Lung (tissue), 12 donors: Measurements from ENCODE around the gene SLC12A5. TPM values are rescaled to one million over a fixed set of nuclear protein-coding genes. Genes with fewer than 3 reads are reported as not detected.

Source experiments
- ATAC-seq: fragments of 200-7000 bp; cut with Tn5 transposase; one replicate; pipeline ENCODE4 v1.9.1; 2020; ENCODE audit warnings: moderate number of reproducible peaks; ENCODE audit not compliant: insufficient read depth, low FRiP score
- DNase-seq, 3 donors: peaks; one replicate each; pipeline ENCODE4 v3.0.0-alpha.2; 2013 to 2017
- H3K27ac ChIP-seq, 2 donors: one replicate each; pipeline ENCODE4 v1.5.1; 2013; ENCODE audit warnings: mild to moderate bottlenecking in 2 of 2, moderate library complexity in 2 of 2, control low read depth in 1 of 2, inconsistent platforms in 1 of 2, low read depth in 1 of 2, low read length in 1 of 2
- H3K27me3 ChIP-seq, 3 donors: one replicate each; pipeline ENCODE4 v1.5.1; 2013; ENCODE audit warnings: low read length in 2 of 3; ENCODE audit not compliant: control insufficient read depth in 3 of 3, insufficient read depth in 3 of 3
- H3K36me3 ChIP-seq, 4 donors: one replicate each; pipeline ENCODE4 v1.5.1; 2013; ENCODE audit warnings: low read length in 4 of 4, mild to moderate bottlenecking in 1 of 4, moderate library complexity in 1 of 4; ENCODE audit not compliant: control insufficient read depth in 4 of 4, insufficient read depth in 4 of 4
- H3K4me1 ChIP-seq, 5 donors: one replicate each; pipeline ENCODE4 v1.5.1; 2013; ENCODE audit warnings: low read length in 5 of 5, mild to moderate bottlenecking in 2 of 5, moderate library complexity in 1 of 5; ENCODE audit not compliant: control insufficient read depth in 5 of 5, insufficient read depth in 5 of 5
- H3K4me3 ChIP-seq: one replicate; pipeline ENCODE4 v1.5.1; 2013; ENCODE audit warnings: mild to moderate bottlenecking, control low read depth, moderate library complexity
- H3K9ac ChIP-seq, 2 donors: one replicate each; pipeline ENCODE4 v1.5.1; 2013; ENCODE audit warnings: low read length in 2 of 2, control low read depth in 1 of 2; ENCODE audit not compliant: insufficient read depth in 1 of 2
- H3K9me3 ChIP-seq, 4 donors: one replicate each; pipeline ENCODE4 v1.5.1; 2013; ENCODE audit warnings: low read length in 3 of 4, mild to moderate bottlenecking in 1 of 4, moderate library complexity in 1 of 4; ENCODE audit not compliant: control insufficient read depth in 4 of 4, insufficient read depth in 3 of 4
- CTCF ChIP-seq: IDR thresholded peaks from 2 replicates; pipeline ENCODE4 v1.5.1; 2012; ENCODE audit warnings: mild to moderate bottlenecking; ENCODE audit errors: control extremely low read depth, extremely low read depth
- WGBS, 2 donors: extraction: QIAGEN DNeasy Blood & Tissue Kit; methylation state at CpG; one replicate each; pipeline ENCODE4 v1.1.7; 2013; 5-methylcytosine and 5-hydroxymethylcytosine counted together
- polyA plus RNA-seq, 2 donors: library from polyadenylated mRNA; stranded (reverse); fragments of 200-250 nt; gene quantifications; one replicate each; pipeline ENCODE4 v1.2.1, GENCODE V29; 2013
- total RNA-seq, 2 donors: library from RNA; depleted of rRNA in 1 of 2; stranded (reverse); fragments of >200 nt in 1 of 2; gene quantifications; one replicate each; pipeline ENCODE4 v1.2.1, GENCODE V29; 2014 to 2021
- donor health status: control.
- donor health status: control.
- donor health status: Bipolar disorder and iron deficiency.
- donor health status: healthy.
- donor health status: DM: yes; HTN: yes; CAD: no.

The SLC12A5 gene
- total and polyA plus RNA-seq, 4 donors: 0.52 TPM; not detected in 3

- H3K9ac ChIP-seq: no peak overlapping the region
- H3K27ac ChIP-seq: no peak overlapping the region
- peaks cover 0 to 5% (median 0%) of the 10 kb centered on the region in 4 donors for H3K9me3 ChIP-seq
- H3K36me3 ChIP-seq: no peaks in the 10 kb centered on the region
- no peak overlapping the region for H3K4me3 ChIP-seq
- H3K27me3 ChIP-seq: peaks cover 0 to 54% (median 22%) of the 10 kb centered on the region in 3 donors
- ATAC-seq (no peak), DNase-seq (no peak)
- 89 to 90% methylated on average over 3 of the region's 3 CpGs for WGBS, 2 donors
- TF ChIP-seq CTCF: no peak
- no peaks in the 10 kb centered on the region for H3K4me1 ChIP-seq
Observed at GRCh38 chr20:46102940-46103339, 73.9 kb downstream of the SLC12A5 start.

GRCh38 chr20:46104262-46104661 lies 75.2 kb downstream of the SLC12A5 start:
- 87% methylated on average over 3 of the region's 3 CpGs for WGBS, 2 donors
- peaks cover 0 to 42% (median 16%) of the 10 kb centered on the region in 3 donors for H3K27me3 ChIP-seq

GRCh38 chr20:46107061-46107460 lies 78.0 kb downstream of the SLC12A5 start:
- WGBS, 2 donors: 62 to 69% methylated on average over 6 of the region's 6 CpGs
- DNase-seq: no peak
- H3K27ac ChIP-seq: no peak overlapping the region
- no peak for TF ChIP-seq CTCF
- H3K4me1 ChIP-seq: no peaks in the 10 kb centered on the region
- no peak for ATAC-seq
- peaks cover 0 to 27% (median 9%) of the 10 kb centered on the region in 3 donors for H3K27me3 ChIP-seq
- no peak overlapping the region for H3K9ac ChIP-seq
- H3K9me3 ChIP-seq: peaks cover 0 to 5% (median 0%) of the 10 kb centered on the region in 4 donors
- no peaks in the 10 kb centered on the region for H3K36me3 ChIP-seq
- no peak overlapping the region for H3K4me3 ChIP-seq

More at GRCh38 chr20:46104262-46104661, 75.2 kb downstream of the SLC12A5 start:
- H3K9ac ChIP-seq: no peak overlapping the region
- no peak overlapping the region for H3K27ac ChIP-seq
- H3K36me3 ChIP-seq: no peaks in the 10 kb centered on the region
- peaks cover 0 to 5% (median 0%) of the 10 kb centered on the region in 4 donors for H3K9me3 ChIP-seq
- ATAC-seq (no peak), DNase-seq (no peak)
- TF ChIP-seq CTCF: no peak
- H3K4me1 ChIP-seq: no peaks in the 10 kb centered on the region
- H3K4me3 ChIP-seq: no peak overlapping the region

GRCh38 chr20:46108435-46108841 lies 79.4 kb downstream of the SLC12A5 start:
- H3K9me3 ChIP-seq: peaks cover 0 to 3% (median 0%) of the 10 kb centered on the region in 4 donors
- WGBS, 2 donors: 45 to 67% methylated on average over 5 of the region's 5 CpGs
- no peak overlapping the region for H3K27ac ChIP-seq
- peaks cover 0 to 25% (median 8%) of the 10 kb centered on the region in 3 donors for H3K27me3 ChIP-seq
- H3K4me3 ChIP-seq: no peak overlapping the region
- H3K36me3 ChIP-seq: no peaks in the 10 kb centered on the region
- no peak for TF ChIP-seq CTCF
- no peak for DNase-seq
- no peak overlapping the region for H3K9ac ChIP-seq
- H3K4me1 ChIP-seq: no peaks in the 10 kb centered on the region
- ATAC-seq: no peak
